Mucosa of descending colon (tissue), 3 donors: ENCODE measurements around the gene ERG28. TPM values are rescaled to one million over a fixed set of nuclear protein-coding genes. Genes with fewer than 3 reads are reported as not detected.

Experiments
- ATAC-seq: fragments of 200-7000 bp; cut with Tn5 transposase; one replicate; pipeline ENCODE4 v1.9.1; 2020; ENCODE audit warnings: mild to moderate bottlenecking, moderate library complexity
- DNase-seq, 3 donors: peaks; one replicate each; pipeline ENCODE4 v3.0.0-alpha.2; 2020
- H3K36me3 ChIP-seq: fragments of 200-600 bp; one replicate; pipeline ENCODE4 v1.8.0; 2021; ENCODE audit warnings: low read depth, mild to moderate bottlenecking
- H3K4me1 ChIP-seq: fragments of 200-600 bp; one replicate; pipeline ENCODE4 v1.8.0; 2021; ENCODE audit warnings: low read depth, mild to moderate bottlenecking
- H3K4me3 ChIP-seq: fragments of 200-600 bp; one replicate; pipeline ENCODE4 v1.8.0; 2021; ENCODE audit warnings: mild to moderate bottlenecking
- H3K9me3 ChIP-seq: fragments of 200-600 bp; one replicate; pipeline ENCODE4 v1.8.0; 2021; ENCODE audit warnings: mild to moderate bottlenecking
- CTCF ChIP-seq: fragments of 200-600 bp; IDR thresholded peaks from one replicate; pipeline ENCODE4 v1.8.0; 2022; ENCODE audit warnings: antibody characterized with exemption, mild to moderate bottlenecking
- intact Hi-C, 2 donors: fragments of 100-400 bp; cut with DNase I in 1 of 2; cut with micrococcal nuclease in 1 of 2; formaldehyde crosslinking; loops; one replicate each; pipeline versions ENCODE4 v1.11.0 to v1.11.1; 2022; cut with DNase I, micrococcal nuclease
- long read RNA-seq, 2 donors: library from polyadenylated mRNA; unstranded; transcript quantifications; one replicate each; pipeline ENCODE4 v2.0.0, GENCODE V29; 2019 to 2021
- total RNA-seq, 3 donors: library from RNA; stranded (reverse); fragmentation: NEBNext Ultra II Directional in 2 of 3; extraction: Animal tissue kit (Norgen Biotek cat#: 25700) in 2 of 3; gene quantifications; one replicate each; pipeline versions ENCODE4 v1.2.1 to v1.2.4, GENCODE V29; 2021 to 2023
- donor health status: DM: no; HTN: no; CAD: no; lungs with moderate emphysema.
- donor health status: DM: no; HTN: no; CAD: no.
- donor health status: DM: no; HTN: yes; CAD: no.

The ERG28 gene
- total RNA-seq, result 10 to 100 TPM; 13.5 to 23.9 (median 23.7) TPM
- long read RNA-seq, donor 1, transcript ERG28-201 (5 exons, 2,633 nt), result major isoform, 33 of 38 reads
- long read RNA-seq, donor 1, partial matches to known transcripts, result 0 of 38 reads
- long read RNA-seq, donor 1, other reads (novel, unspliced or antisense), result 5 of 38 reads
- long read RNA-seq, donor 2, transcript ERG28-201 (5 exons, 2,633 nt), result major isoform, 43 of 49 reads
- long read RNA-seq, donor 2, partial matches to known transcripts, result 3 of 49 reads
- long read RNA-seq, donor 2, other reads (novel, unspliced or antisense), result 3 of 49 reads

GRCh38 chr14:75660630-75661498, at the start of gene ERG28, which contains the start of gene TTLL5:
Gene ERG28 (minus strand): TSS chr14:75660876. CDS start chr14:75657502, 3,374 bp downstream.
Gene TTLL5 (plus strand): TSS chr14:75661246. CDS start chr14:75663150, 1,904 bp downstream.
- intact Hi-C loops, result no loop called here
- Histone ChIP-seq H3K4me1 (peaks cover 4% of the 10 kb centered on the region), H3K4me3 (peak within 1 kb of the TSS; percentile 70), H3K9me3 (no peaks in the 10 kb centered on the region), H3K36me3 (no peaks in the 10 kb centered on the region)
- no peak for TF ChIP-seq CTCF
- DNase-seq, result peak; percentile 96 to 98 (median 98)
- ATAC-seq, result peak; percentile 95

GRCh38 chr14:75709207-75709812, 48.6 kb upstream of the ERG28 start:
- Histone ChIP-seq H3K36me3 (no peaks in the 10 kb centered on the region), H3K4me1 (no peaks in the 10 kb centered on the region), H3K4me3 (no peak overlapping the region), H3K9me3 (no peaks in the 10 kb centered on the region)
- ATAC-seq, result peak; percentile 85
- intact Hi-C loops, result loop anchor here (5.0 to 10.0 kb wide), 2 partner anchors 273 to 275 kb away; partner anchors contain the start of genes TGFB3 (in 2 of the 2) and IFT43 (in 1 of the 2)
- TF ChIP-seq CTCF, result peak; percentile 61
- peak; percentile 47 to 89 (median 61) for DNase-seq

DNA sequence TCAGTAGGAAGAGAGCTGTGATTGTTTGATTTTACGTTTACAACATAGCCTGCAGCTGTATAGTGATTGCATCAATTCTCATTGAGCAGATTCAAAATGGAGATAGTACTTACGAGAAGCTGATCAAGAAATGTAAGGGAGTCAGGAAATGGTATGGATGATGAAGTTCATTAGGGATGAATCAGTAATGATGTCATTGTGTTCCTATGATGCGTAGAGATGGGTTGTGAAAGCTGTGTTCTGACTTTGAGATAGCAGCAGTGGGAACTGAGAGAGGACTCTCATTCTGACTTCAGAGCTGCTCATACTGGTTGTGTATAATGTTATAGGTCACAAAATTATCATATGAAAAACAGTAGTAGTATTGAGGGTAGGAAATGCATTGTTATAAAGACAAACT, 44.3 kb upstream of the ERG28 start:
- no peaks in the 10 kb centered on the region for H3K4me1 ChIP-seq
- ATAC-seq (no peak), DNase-seq (no peak)
- no peak for TF ChIP-seq CTCF
- H3K4me3 ChIP-seq, result no peak overlapping the region
- H3K36me3 ChIP-seq, result no peaks in the 10 kb centered on the region
- no peaks in the 10 kb centered on the region for H3K9me3 ChIP-seq
- intact Hi-C loops, result loop anchor here (5.0 to 10.0 kb wide), 2 partner anchors 277 to 280 kb away; partner anchors contain the start of genes TGFB3 (in 2 of the 2) and IFT43 (in 1 of the 2)

DNA sequence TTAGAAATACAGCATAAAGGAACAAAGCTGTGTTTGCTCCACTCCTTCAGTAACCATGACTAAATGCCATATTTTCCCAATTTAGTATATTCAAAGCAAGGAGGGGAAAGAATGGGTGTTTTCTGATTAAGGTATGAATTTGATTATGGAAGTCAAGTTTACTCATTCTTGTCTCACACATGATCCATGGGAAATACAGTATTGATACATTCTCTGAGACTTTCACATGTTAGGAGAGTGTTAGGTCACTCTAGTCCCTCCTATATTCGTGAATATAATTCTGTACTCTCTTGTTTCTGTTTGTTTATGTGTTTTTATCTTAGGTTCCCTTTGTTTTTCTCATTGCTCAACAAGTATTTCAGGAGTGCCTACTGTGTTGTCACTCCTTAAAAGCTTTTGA, 42.8 kb upstream of the ERG28 start:
- Histone ChIP-seq H3K36me3 (no peaks in the 10 kb centered on the region), H3K4me1 (no peaks in the 10 kb centered on the region), H3K9me3 (no peaks in the 10 kb centered on the region), H3K4me3 (no peak overlapping the region)
- ATAC-seq (no peak), DNase-seq (no peak)
- intact Hi-C loops, result loop anchor here in 1 of 2 donors (10.0 kb wide), 1 partner anchor 281 kb away; the partner anchor contains the start of genes IFT43 and TGFB3
- TF ChIP-seq CTCF, result no peak

DNA sequence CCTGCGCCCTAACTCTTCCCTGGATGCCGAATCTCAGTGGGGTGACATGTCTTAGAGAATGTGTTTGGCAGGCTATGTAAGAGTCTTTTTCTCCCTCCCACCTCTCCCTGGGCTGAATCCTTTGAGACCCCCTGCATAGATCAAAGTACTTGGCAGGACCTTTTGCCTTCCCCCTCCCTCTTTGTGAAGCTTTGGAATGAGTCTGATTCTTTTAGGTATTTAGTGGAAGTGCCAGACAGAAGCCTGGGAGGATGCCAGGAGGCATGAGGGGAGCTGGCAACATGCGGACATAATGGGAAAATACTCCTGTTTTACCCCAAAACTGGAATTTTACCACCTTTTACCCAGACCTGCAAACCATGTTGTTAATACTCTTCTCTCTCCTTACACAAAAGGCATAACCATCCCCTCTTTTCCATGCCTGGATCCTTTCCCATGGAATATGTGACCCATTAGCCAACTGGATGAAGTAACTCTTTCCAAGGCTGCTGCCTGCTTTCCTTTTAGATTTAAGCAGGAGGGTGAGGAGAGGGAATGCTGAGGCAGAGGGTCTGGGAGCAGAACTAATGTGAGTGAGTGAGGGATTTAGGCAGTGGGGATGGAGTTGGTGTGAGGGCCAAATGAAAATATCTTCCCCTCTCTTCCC, 42.1 kb upstream of the ERG28 start:
- ATAC-seq (no peak), DNase-seq (no peak)
- Histone ChIP-seq H3K4me3 (no peak overlapping the region), H3K36me3 (no peaks in the 10 kb centered on the region), H3K9me3 (no peaks in the 10 kb centered on the region), H3K4me1 (no peaks in the 10 kb centered on the region)
- TF ChIP-seq CTCF, result no peak
- intact Hi-C loops, result loop anchor here in 1 of 2 donors (10.0 kb wide), 1 partner anchor 282 kb away; the partner anchor contains the start of genes IFT43 and TGFB3
